Coronary artery (tissue), 2 donors: Measurements from ENCODE around the gene UQCC2.

ENCODE experiments used
- DNase-seq: peaks from one replicate; pipeline ENCODE4 v3.0.0-alpha.2; 2017; ENCODE audit warnings: low spot score
- H3K27ac ChIP-seq, 2 donors: fragments of 200-600 bp; sonication (generic); one replicate each; pipeline ENCODE4 v1.5.1; 2016 to 2019
- H3K4me3 ChIP-seq: fragments of 200-600 bp; sonication (generic); 2 replicates; pipeline ENCODE4 v1.5.1; 2016; ENCODE audit warnings: mild to moderate bottlenecking, moderate library complexity
- CTCF ChIP-seq: fragments of 200-600 bp; sonication (generic); IDR thresholded peaks from one replicate; pipeline ENCODE4 v1.5.1; 2019; ENCODE audit warnings: antibody characterized with exemption

UQCC2 gene

GRCh38 chr6:33755070-33755869 lies 43.8 kb upstream of the UQCC2 start:
- Histone ChIP-seq H3K4me3 (no peak overlapping the region), H3K27ac (no peak overlapping the region)
- DNase-seq, result no peak
- TF ChIP-seq CTCF, result no peak

GRCh38 chr6:33754222-33754621 lies 42.7 kb upstream of the UQCC2 start:
- Histone ChIP-seq H3K27ac (no peak overlapping the region), H3K4me3 (no peak overlapping the region)
- TF ChIP-seq CTCF, result no peak
- no peak for DNase-seq

GRCh38 chr6:33752646-33753015 lies 41.1 kb upstream of the UQCC2 start:
- DNase-seq, result no peak
- H3K27ac ChIP-seq, result no peak overlapping the region
- H3K4me3 ChIP-seq, result no peak overlapping the region
- TF ChIP-seq CTCF, result no peak

GRCh38 chr6:33751771-33752645 lies 40.5 kb upstream of the UQCC2 start:
- Histone ChIP-seq H3K27ac (no peak overlapping the region), H3K4me3 (no peak overlapping the region)
- TF ChIP-seq CTCF, result no peak
- DNase-seq, result no peak

GRCh38 chr6:33750244-33750991 lies 38.9 kb upstream of the UQCC2 start:
- no peak for TF ChIP-seq CTCF
- no peak overlapping the region for H3K4me3 ChIP-seq
- DNase-seq, result no peak
- no peak overlapping the region for H3K27ac ChIP-seq

GRCh38 chr6:33749401-33749800 lies 37.9 kb upstream of the UQCC2 start:
- TF ChIP-seq CTCF, result no peak
- DNase-seq, result no peak
- Histone ChIP-seq H3K4me3 (no peak overlapping the region), H3K27ac (no peak overlapping the region)
